ENCODE data around the gene DPYSL4. TPM values are rescaled to one million over a fixed set of nuclear protein-coding genes. Genes with fewer than 3 reads are reported as not detected.

The DPYSL4 gene
- total RNA-seq, 1 experiment from 2014 or later: 26.3 TPM

DNA sequence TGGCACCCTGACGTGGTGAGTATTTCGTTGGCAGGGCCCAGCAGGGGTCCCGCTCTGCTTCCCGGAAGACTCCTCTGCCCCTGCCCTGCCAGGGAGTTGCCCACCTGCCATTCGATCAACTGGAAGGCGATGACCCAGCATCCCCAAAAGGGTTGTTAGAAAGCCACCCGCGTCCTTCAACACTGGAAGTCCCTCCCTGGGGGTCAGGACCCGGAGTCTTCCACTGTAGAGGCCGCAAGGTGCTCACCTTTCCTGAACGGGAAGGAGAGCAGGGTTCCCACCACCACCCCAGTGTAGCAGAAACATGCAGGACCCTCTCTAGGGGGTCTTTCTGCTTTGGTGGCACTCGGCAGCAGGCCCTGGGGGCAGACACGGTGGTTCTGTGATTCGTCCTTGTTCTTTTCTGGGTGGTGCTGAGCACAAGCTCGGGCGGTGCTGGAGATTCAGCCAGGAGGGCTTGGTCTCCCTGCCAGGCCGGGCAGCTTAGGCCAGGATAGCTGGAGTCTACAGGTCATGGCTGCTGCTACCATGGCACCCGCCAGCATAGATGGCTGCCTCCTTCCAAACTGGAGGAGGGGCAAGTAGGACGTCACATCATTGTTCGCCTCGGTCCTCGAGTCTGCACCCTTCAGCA lies 19.6 kb upstream of the DPYSL4 start:
- H4K8ac ChIP-seq (replicated peaks; ENCODE audit: insufficient read length, low read depth, low read length): no peak overlapping the region
- H3T11ph ChIP-seq (ENCODE audit: low read length): no peak overlapping the region
- no peak overlapping the region for H2BK12ac ChIP-seq (ENCODE audit: insufficient read length, low read depth, low read length)
- H4K20me1 ChIP-seq (ENCODE audit: control insufficient read depth, insufficient read depth, insufficient read length): no peaks in the 10 kb centered on the region
- H3K56ac ChIP-seq (ENCODE audit: insufficient read length, low read depth, low read length): no peak overlapping the region
- H3K23me2 ChIP-seq (ENCODE audit: insufficient read length, low read depth, low read length, poor library complexity, severe bottlenecking): no peaks in the 10 kb centered on the region
- no peaks in the 10 kb centered on the region for H3K79me1 ChIP-seq (ENCODE audit: insufficient read depth, low read depth, low read length, poor library complexity, severe bottlenecking)
- H2BK5ac ChIP-seq (ENCODE audit: insufficient read length, low read length): no peak overlapping the region
- no peaks in the 10 kb centered on the region for H3K79me2 ChIP-seq (ENCODE audit: insufficient read depth, low read length)
- H3K9me3 Mint-ChIP-seq: no peaks in the 10 kb centered on the region; a peak in 1 of 5 replicates
- H3K4me3 Mint-ChIP-seq: no peak overlapping the region
- H3K4me2 ChIP-seq (ENCODE audit: insufficient read depth, insufficient read length, low read length): no peak overlapping the region
- H3K4me1 ChIP-seq (ENCODE audit: insufficient read depth, low read length): no peaks in the 10 kb centered on the region; the same call in 1 of the 2 replicates
- H3K23ac ChIP-seq (ENCODE audit: insufficient read length, low read depth, low read length): no peak overlapping the region
- H2AK5ac ChIP-seq (ENCODE audit: insufficient read length, low read length): no peak overlapping the region
- TF ChIP-seq, protein P1, sequence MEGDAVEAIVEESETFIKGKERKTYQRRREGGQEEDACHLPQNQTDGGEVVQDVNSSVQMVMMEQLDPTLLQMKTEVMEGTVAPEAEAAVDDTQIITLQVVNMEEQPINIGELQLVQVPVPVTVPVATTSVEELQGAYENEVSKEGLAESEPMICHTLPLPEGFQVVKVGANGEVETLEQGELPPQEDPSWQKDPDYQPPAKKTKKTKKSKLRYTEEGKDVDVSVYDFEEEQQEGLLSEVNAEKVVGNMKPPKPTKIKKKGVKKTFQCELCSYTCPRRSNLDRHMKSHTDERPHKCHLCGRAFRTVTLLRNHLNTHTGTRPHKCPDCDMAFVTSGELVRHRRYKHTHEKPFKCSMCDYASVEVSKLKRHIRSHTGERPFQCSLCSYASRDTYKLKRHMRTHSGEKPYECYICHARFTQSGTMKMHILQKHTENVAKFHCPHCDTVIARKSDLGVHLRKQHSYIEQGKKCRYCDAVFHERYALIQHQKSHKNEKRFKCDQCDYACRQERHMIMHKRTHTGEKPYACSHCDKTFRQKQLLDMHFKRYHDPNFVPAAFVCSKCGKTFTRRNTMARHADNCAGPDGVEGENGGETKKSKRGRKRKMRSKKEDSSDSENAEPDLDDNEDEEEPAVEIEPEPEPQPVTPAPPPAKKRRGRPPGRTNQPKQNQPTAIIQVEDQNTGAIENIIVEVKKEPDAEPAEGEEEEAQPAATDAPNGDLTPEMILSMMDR (conservative IDR thresholded peaks at IDR 0.05): no peak
- 0 out of 7 replicates have a peak overlapping the region, but pooled peaks of 1 of the 3 experiments have one; percentile 33 for H3K27ac Mint-ChIP-seq
- H2BK20ac ChIP-seq (ENCODE audit: low read depth, low read length, poor library complexity, severe bottlenecking): no peak overlapping the region
- no peaks in the 10 kb centered on the region; a peak in 1 of 7 replicates for H3K36me3 Mint-ChIP-seq (ENCODE audit: insufficient read depth in 1 of 3, low read depth in 3 of 3)
- H3K9me3 ChIP-seq (ENCODE audit: control insufficient read depth, low read depth, low read length): no peaks in the 10 kb centered on the region
- H3K14ac ChIP-seq (ENCODE audit: insufficient read depth, low read length): no peak overlapping the region
- H3K9ac ChIP-seq (ENCODE audit: extremely low read depth, insufficient read length, low read length): no peak overlapping the region
- H4K5ac ChIP-seq (ENCODE audit: insufficient read length, low read depth, low read length): no peak overlapping the region
- no peak overlapping the region for H2BK15ac ChIP-seq (ENCODE audit: low read depth, low read length)
- H3K4ac ChIP-seq (ENCODE audit: low read depth, low read length): no peak overlapping the region
- no peak overlapping the region for H4K91ac ChIP-seq (ENCODE audit: insufficient read length, low read depth, low read length)
- no peak for DNase-seq
- WGBS (ENCODE audit: extremely low coverage, insufficient read length, low lambda C conversion rate): no CpG with 5 or more reads among the region's 22 CpGs
- no peak overlapping the region for H2AFZ ChIP-seq (ENCODE audit: low read length)
- H3K4me1 Mint-ChIP-seq: peaks cover 16 to 21% of the 10 kb centered on the region in 2 experiments
- H3K27me3 Mint-ChIP-seq (ENCODE audit: low read depth): peaks cover 19% of the 10 kb centered on the region
- no peak overlapping the region for H3K27ac ChIP-seq (ENCODE audit: insufficient read length, low read depth, low read length)
- no peak overlapping the region for H2BK120ac ChIP-seq (ENCODE audit: low read depth, low read length, poor library complexity, severe bottlenecking)
- H3K18ac ChIP-seq (ENCODE audit: insufficient read length, low read depth, low read length): no peak overlapping the region
- H3K27me3 ChIP-seq (ENCODE audit: insufficient read depth, low read length): no peaks in the 10 kb centered on the region

All from H9 (cell line).